H1 (cell line): ENCODE data around the gene FZD4. TPM values are rescaled to one million over a fixed set of nuclear protein-coding genes. Genes with fewer than 3 reads are reported as not detected.

Experiments
- CTCF ChIA-PET: fragments of 300-600 bp; sonication (Branson Sonifier 250); formaldehyde crosslinking; loops from one replicate; lab custom pipeline; 2021; ENCODE audit not compliant: partially characterized antibody; lab: Charles Lee
- POLR2A ChIA-PET: fragments of 300-600 bp; sonication (Branson Sonifier 250); formaldehyde crosslinking; loops from one replicate; lab custom pipeline; 2021; ENCODE audit warnings: inconsistent platforms; ENCODE audit not compliant: partially characterized antibody; lab: Charles Lee
- DNase-seq, 2 experiments: peaks; one replicate each; pipeline versions ENCODE4 v3.0.0 to v3.0.0-alpha.2; 2010 to 2022; ENCODE audit warnings: low spot score in 2 of 2, low read depth in 1 of 2, mixed read lengths in 1 of 2
- FAIRE-seq: peaks from 2 replicates; lab custom pipeline; 2011; peaks lifted over from hg19 to GRCh38; lab: Jason Lieb, UNC
- H2AFZ ChIP-seq: 2 replicates; pipeline ENCODE4 v1.8.1; 2012; ENCODE audit warnings: low read length, inconsistent platforms
- H2AK5ac ChIP-seq: 2 replicates; pipeline ENCODE4 v1.6.1; 2013; ENCODE audit warnings: low read depth, low read length
- H2BK120ac ChIP-seq: replicated peaks from 2 replicates; pipeline ENCODE3; 2013; ENCODE audit warnings: low read depth, low read length, inconsistent platforms
- H2BK12ac ChIP-seq: 2 replicates; pipeline ENCODE4 v1.6.1; 2013; ENCODE audit warnings: low read depth, low read length
- H2BK15ac ChIP-seq: 2 replicates; pipeline ENCODE4 v1.6.1; 2013; ENCODE audit warnings: low read length
- H2BK20ac ChIP-seq: 2 replicates; pipeline ENCODE4 v1.6.1; 2013; ENCODE audit warnings: low read length
- H2BK5ac ChIP-seq: 2 replicates; pipeline ENCODE4 v1.6.1; 2013; ENCODE audit warnings: low read depth, low read length
- H3K14ac ChIP-seq: 2 replicates; pipeline ENCODE4 v1.6.1; 2013; ENCODE audit warnings: inconsistent platforms; ENCODE audit not compliant: insufficient read length
- H3K18ac ChIP-seq: 2 replicates; pipeline ENCODE4 v1.6.1; 2013; ENCODE audit warnings: low read length; ENCODE audit errors: extremely low read depth
- H3K23ac ChIP-seq: 2 replicates; pipeline ENCODE4 v1.6.1; 2013; ENCODE audit warnings: inconsistent platforms; ENCODE audit not compliant: insufficient read length
- H3K23me2 ChIP-seq: 2 replicates; pipeline ENCODE4 v1.6.1; 2013; ENCODE audit warnings: low read depth, low read length
- H3K27ac ChIP-seq: 2 replicates; pipeline ENCODE4 v1.6.1; 2011; ENCODE audit warnings: low read depth, low read length, inconsistent platforms
- H3K27me3 ChIP-seq, 4 experiments: replicated peaks in 1 of 4; 1 replicate in 1 of 4; 2 replicates in 3 of 4; pipeline versions ENCODE4 v1.6.1 to v1.8.1; 2011 to 2013; ENCODE audit warnings: low read length in 3 of 4, mild to moderate bottlenecking in 3 of 4, inconsistent platforms in 2 of 4, mixed read lengths in 2 of 4, moderate library complexity in 1 of 4; ENCODE audit not compliant: control insufficient read depth in 3 of 4, insufficient read depth in 3 of 4; ENCODE audit errors: extremely low read depth in 1 of 4
- H3K36me3 ChIP-seq, 4 experiments: 2 replicates each; pipeline versions ENCODE4 v1.6.1 to v1.8.1; 2011 to 2013; ENCODE audit warnings: mild to moderate bottlenecking in 4 of 4, low read length in 3 of 4, moderate library complexity in 2 of 4, control low read depth in 1 of 4, inconsistent platforms in 1 of 4; ENCODE audit not compliant: insufficient read depth in 4 of 4, control insufficient read depth in 2 of 4
- H3K4ac ChIP-seq: replicated peaks from 2 replicates; pipeline ENCODE3; 2013; ENCODE audit warnings: low read length, low read depth, mixed read lengths, inconsistent platforms; ENCODE audit not compliant: insufficient read length
- H3K4me1 ChIP-seq, 4 experiments: replicated peaks in 1 of 4; 1 replicate in 1 of 4; 2 replicates in 3 of 4; pipeline versions ENCODE4 v1.6.1 to v1.8.1; 2011 to 2013; ENCODE audit warnings: low read length in 3 of 4, inconsistent platforms in 2 of 4, mixed read lengths in 1 of 4; ENCODE audit not compliant: insufficient read depth in 4 of 4, control insufficient read depth in 3 of 4
- H3K4me2 ChIP-seq, 2 experiments: 2 replicates each; pipeline versions ENCODE4 v1.6.1 to v1.8.1; 2011 to 2013; ENCODE audit warnings: low read depth in 2 of 2, low read length in 2 of 2, control low read depth in 1 of 2, inconsistent platforms in 1 of 2, mild to moderate bottlenecking in 1 of 2; ENCODE audit not compliant: insufficient read depth in 1 of 2
- H3K4me3 ChIP-seq, 4 experiments: fragments of 200-600, 300-600 bp in 1 of 4; sonication (generic), shearing (Covaris generic), sonication (Bioruptor Twin) in 1 of 4; 2 replicates each; pipeline versions ENCODE4 v1.5.1 to v1.8.1; 2011 to 2016; ENCODE audit warnings: low read length in 4 of 4, low read depth in 3 of 4, control low read depth in 2 of 4, inconsistent platforms in 2 of 4, mild to moderate bottlenecking in 2 of 4, mixed read lengths in 1 of 4, moderate library complexity in 1 of 4; ENCODE audit not compliant: insufficient read depth in 2 of 4; ENCODE audit errors: extremely low read depth in 1 of 4
- H3K56ac ChIP-seq: replicated peaks from 2 replicates; pipeline ENCODE3; 2013; ENCODE audit warnings: low read depth, mild to moderate bottlenecking, mixed read lengths, low read length, inconsistent platforms; ENCODE audit not compliant: insufficient read length
- H3K79me1 ChIP-seq: 2 replicates; pipeline ENCODE4 v1.6.1; 2013; ENCODE audit warnings: low read depth, low read length, control low read depth
- H3K79me2 ChIP-seq, 2 experiments: 2 replicates each; pipeline versions ENCODE4 v1.6.1 to v1.8.1; 2012 to 2013; ENCODE audit warnings: low read length in 2 of 2, mild to moderate bottlenecking in 2 of 2, inconsistent platforms in 1 of 2; ENCODE audit not compliant: insufficient read depth in 2 of 2, control insufficient read depth in 1 of 2
- H3K9ac ChIP-seq, 4 experiments: replicated peaks in 1 of 4; 1 replicate in 1 of 4; 2 replicates in 3 of 4; pipeline versions ENCODE4 v1.6.1 to v1.8.1; 2011 to 2013; ENCODE audit warnings: low read depth in 3 of 4, low read length in 3 of 4, control low read depth in 2 of 4, mild to moderate bottlenecking in 2 of 4, moderate library complexity in 2 of 4, inconsistent platforms in 1 of 4; ENCODE audit errors: extremely low read depth in 1 of 4
- H3K9me3 ChIP-seq, 2 experiments: 2 replicates each; pipeline versions ENCODE4 v1.6.1 to v1.8.1; 2012 to 2013; ENCODE audit warnings: mild to moderate bottlenecking in 2 of 2, moderate library complexity in 2 of 2, control low read depth in 1 of 2, inconsistent platforms in 1 of 2, low read depth in 1 of 2, low read length in 1 of 2, mixed read lengths in 1 of 2; ENCODE audit not compliant: insufficient read depth in 2 of 2
- H4K20me1 ChIP-seq, 2 experiments: replicated peaks in 1 of 2; 2 replicates each; pipeline versions ENCODE3 to v1.8.1; 2011 to 2013; ENCODE audit warnings: inconsistent platforms in 2 of 2, low read length in 2 of 2, mild to moderate bottlenecking in 1 of 2; ENCODE audit not compliant: insufficient read depth in 2 of 2, control insufficient read depth in 1 of 2
- H4K5ac ChIP-seq: 2 replicates; pipeline ENCODE4 v1.6.1; 2013; ENCODE audit warnings: low read length, low read depth, mixed read lengths, inconsistent platforms; ENCODE audit not compliant: insufficient read length
- H4K8ac ChIP-seq: 2 replicates; pipeline ENCODE4 v1.8.0; 2013; ENCODE audit warnings: mild to moderate bottlenecking, moderate library complexity, low read length, inconsistent platforms; ENCODE audit not compliant: insufficient read depth; ENCODE audit errors: extremely low read depth
- H4K91ac ChIP-seq: replicated peaks from 2 replicates; pipeline ENCODE3; 2013; ENCODE audit warnings: low read length, mixed read lengths, inconsistent platforms; ENCODE audit not compliant: insufficient read length
- GTF2F1 ChIP-seq: IDR thresholded peaks from 2 replicates; pipeline ENCODE4 v1.6.1; 2012; ENCODE audit warnings: low read depth, low read length, improper control_type of control experiment, borderline replicate concordance
- HDAC6 ChIP-seq: IDR thresholded peaks from one replicate; pipeline ENCODE4 v1.7.1; 2012; ENCODE audit warnings: low read depth, mild to moderate bottlenecking, inconsistent platforms, low read length, moderate library complexity
- PHF8 ChIP-seq: fragments of 200-600 bp; sonication (generic); conservative IDR thresholded peaks from 2 replicates; pipeline ENCODE4 v1.7.1; 2012; ENCODE audit warnings: low read depth, mild to moderate bottlenecking, inconsistent platforms, low read length, moderate library complexity
- SP1 ChIP-seq: IDR thresholded peaks from 2 replicates; pipeline ENCODE4 v1.6.1; 2011; ENCODE audit warnings: low read depth, low read length
- TAF7 ChIP-seq: optimal IDR thresholded peaks from 2 replicates; pipeline ENCODE3; 2011; ENCODE audit warnings: low read depth, mild to moderate bottlenecking, inconsistent platforms, low read length, moderate library complexity, borderline replicate concordance
- WGBS, 2 experiments: shearing (Covaris generic) in 1 of 2; methylation state at CpG; one replicate each; pipeline versions ENCODE4 v1.1.6 to v1.1.7; 2013 to 2015; ENCODE audit warnings: low lambda C conversion rate in 2 of 2, mixed read lengths in 2 of 2, inconsistent platforms in 1 of 2, low coverage in 1 of 2, missing lambda C conversion rate in 1 of 2; ENCODE audit not compliant: insufficient replicate concordance in 2 of 2, insufficient coverage in 1 of 2, insufficient read length in 1 of 2; ENCODE audit errors: extremely low coverage in 1 of 2, missing lambda C conversion rate in 1 of 2; 5-methylcytosine and 5-hydroxymethylcytosine counted together
- polyA plus RNA-seq, 7 experiments: library from polyadenylated mRNA; depleted of rRNA in 3 of 7; stranded (reverse) in 5 of 7; unstranded in 2 of 7; fragments of >200 nt in 5 of 7; fragments of 200-250 nt in 2 of 7; gene quantifications; 1 replicate in 5 of 7; 2 replicates in 1 of 7; 4 replicates in 1 of 7; pipeline versions ENCODE4 v1.2.1 to v1.2.3, GENCODE V29; 2011 to 2013; ENCODE audit warnings: missing spikeins in 2 of 7, mixed read lengths in 2 of 7
- total RNA-seq: library from RNA; stranded (reverse); fragmentation: NEBNext Ultra II Directional; extraction: Animal tissue kit (Norgen Biotek cat#: 25700); gene quantifications from 2 replicates; pipeline ENCODE4 v1.2.1, GENCODE V29; 2021
- TF ChIP-seq, protein P1 (sequence below): IDR thresholded peaks from 2 replicates; pipeline ENCODE4 v1.6.1; 2012; ENCODE audit warnings: inconsistent platforms
- TF ChIP-seq, protein P2 (sequence below), 3 experiments: IDR thresholded peaks; 1 replicate in 2 of 3; 2 replicates in 1 of 3; pipeline versions ENCODE4 v1.5.1 to v1.6.1; 2011; ENCODE audit warnings: low read length in 3 of 3, mild to moderate bottlenecking in 3 of 3, inconsistent platforms in 2 of 3, low read depth in 1 of 3, moderate library complexity in 1 of 3; ENCODE audit not compliant: insufficient read depth in 1 of 3; ENCODE audit errors: control extremely low read depth in 1 of 3

Gene FZD4
- total and polyA plus RNA-seq, 2 of the 8 experiments (the other 6 are each of a cell fraction or from before 2014, with no cell fraction given), result 3.1 to 7.1 TPM

DNA sequence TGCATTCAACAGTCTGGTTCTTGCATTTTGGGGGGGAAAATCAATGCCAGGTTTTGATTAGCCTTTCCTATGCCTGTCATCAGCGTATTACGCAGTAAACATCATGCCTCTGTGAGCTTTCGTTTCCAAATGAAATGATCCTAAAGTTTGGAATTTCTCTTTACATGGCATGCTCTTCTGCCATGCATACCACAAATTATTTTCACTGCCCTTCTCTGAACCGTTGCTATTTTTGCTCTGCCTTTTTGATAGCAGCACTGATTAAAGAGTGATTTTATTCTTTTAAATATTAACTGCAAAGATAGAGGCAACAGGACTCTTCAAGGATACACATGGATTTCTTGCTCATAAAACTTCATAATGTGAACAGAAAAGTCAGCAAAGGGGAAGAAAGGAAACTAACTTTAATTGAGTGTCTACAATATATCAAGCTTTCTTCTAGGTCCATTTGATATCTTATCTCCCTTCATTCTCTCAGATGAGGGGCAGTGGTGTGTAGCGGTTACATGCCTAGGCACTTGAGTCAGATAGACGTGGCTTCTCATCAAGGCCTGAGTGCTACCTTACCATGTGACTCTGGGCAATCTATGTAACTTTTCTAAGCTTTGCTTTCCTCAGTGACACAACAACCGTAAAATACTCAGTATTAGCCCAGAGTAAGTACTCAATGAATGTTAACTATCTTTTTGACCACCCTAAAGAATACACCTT is 25.0 kb upstream of the FZD4 start:
- no peak overlapping the region for H3K27ac ChIP-seq
- no peak overlapping the region for H3K18ac ChIP-seq
- no peak overlapping the region for H2BK12ac ChIP-seq
- POLR2A ChIA-PET, result interaction anchor here (0.6 to 1.3 kb wide), 2 partner anchors 25 to 41 kb away, joined by 3 to 5 read pairs; partner anchors contain the start of gene FZD4
- H3K27me3 ChIP-seq, result no peaks in the 10 kb centered on the region
- WGBS, 2 experiments, result 93% methylated on average over 7 of the region's 7 CpGs; no CpG with 5 or more reads in 1 of the 2 experiments
- H3K79me2 ChIP-seq, result no peaks in the 10 kb centered on the region
- H3K4me2 ChIP-seq, result no peak overlapping the region
- H3K4me3 ChIP-seq, result no peak overlapping the region
- H3K79me1 ChIP-seq, result no peaks in the 10 kb centered on the region
- no peak overlapping the region for H2AFZ ChIP-seq
- H2AK5ac ChIP-seq, result no peak overlapping the region
- FAIRE-seq (no peak), DNase-seq (no peak)
- H4K91ac ChIP-seq, result no peak overlapping the region
- CTCF ChIA-PET, result interaction anchor here (0.6 to 1.9 kb wide), 8 partner anchors 15 to 118 kb away, joined by 3 to 6 read pairs (median 4); no protein-coding TSS in a partner anchor
- no peak overlapping the region for H3K14ac ChIP-seq
- H4K20me1 ChIP-seq, result no peaks in the 10 kb centered on the region
- no peak overlapping the region for H4K5ac ChIP-seq
- no peak overlapping the region for H3K23ac ChIP-seq
- TF ChIP-seq TAF7 (no peak), SP1 (no peak), PHF8 (no peak), HDAC6 (no peak), GTF2F1 (no peak)
- TF ChIP-seq, protein P1, sequence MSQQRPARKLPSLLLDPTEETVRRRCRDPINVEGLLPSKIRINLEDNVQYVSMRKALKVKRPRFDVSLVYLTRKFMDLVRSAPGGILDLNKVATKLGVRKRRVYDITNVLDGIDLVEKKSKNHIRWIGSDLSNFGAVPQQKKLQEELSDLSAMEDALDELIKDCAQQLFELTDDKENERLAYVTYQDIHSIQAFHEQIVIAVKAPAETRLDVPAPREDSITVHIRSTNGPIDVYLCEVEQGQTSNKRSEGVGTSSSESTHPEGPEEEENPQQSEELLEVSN, result no peak
- TF ChIP-seq, protein P2, sequence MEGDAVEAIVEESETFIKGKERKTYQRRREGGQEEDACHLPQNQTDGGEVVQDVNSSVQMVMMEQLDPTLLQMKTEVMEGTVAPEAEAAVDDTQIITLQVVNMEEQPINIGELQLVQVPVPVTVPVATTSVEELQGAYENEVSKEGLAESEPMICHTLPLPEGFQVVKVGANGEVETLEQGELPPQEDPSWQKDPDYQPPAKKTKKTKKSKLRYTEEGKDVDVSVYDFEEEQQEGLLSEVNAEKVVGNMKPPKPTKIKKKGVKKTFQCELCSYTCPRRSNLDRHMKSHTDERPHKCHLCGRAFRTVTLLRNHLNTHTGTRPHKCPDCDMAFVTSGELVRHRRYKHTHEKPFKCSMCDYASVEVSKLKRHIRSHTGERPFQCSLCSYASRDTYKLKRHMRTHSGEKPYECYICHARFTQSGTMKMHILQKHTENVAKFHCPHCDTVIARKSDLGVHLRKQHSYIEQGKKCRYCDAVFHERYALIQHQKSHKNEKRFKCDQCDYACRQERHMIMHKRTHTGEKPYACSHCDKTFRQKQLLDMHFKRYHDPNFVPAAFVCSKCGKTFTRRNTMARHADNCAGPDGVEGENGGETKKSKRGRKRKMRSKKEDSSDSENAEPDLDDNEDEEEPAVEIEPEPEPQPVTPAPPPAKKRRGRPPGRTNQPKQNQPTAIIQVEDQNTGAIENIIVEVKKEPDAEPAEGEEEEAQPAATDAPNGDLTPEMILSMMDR (IDR thresholded peaks at IDR 0.05; ENCODE audit: control extremely low read depth in 1 of 3, insufficient read depth in 1 of 3, low read depth in 1 of 3, low read length in 3 of 3), result no peak
- H3K56ac ChIP-seq, result no peak overlapping the region
- H3K9ac ChIP-seq, result no peak overlapping the region
- H2BK120ac ChIP-seq, result no peak overlapping the region
- H3K23me2 ChIP-seq, result no peaks in the 10 kb centered on the region
- no peak overlapping the region for H3K4ac ChIP-seq
- H2BK5ac ChIP-seq, result no peak overlapping the region
- H4K8ac ChIP-seq, result no peak overlapping the region
- no peaks in the 10 kb centered on the region for H3K9me3 ChIP-seq
- H3K4me1 ChIP-seq, result no peaks in the 10 kb centered on the region
- H2BK20ac ChIP-seq, result no peak overlapping the region
- no peaks in the 10 kb centered on the region for H3K36me3 ChIP-seq
- no peak overlapping the region for H2BK15ac ChIP-seq
